Nephron (organoid): Measurements from ENCODE around the gene CYB561D1.

Experiments used
- H3K27ac Mint-ChIP-seq, 3 experiments: 2 replicates each; pipeline ENCODE4 v1.8.0; 2020; ENCODE audit warnings: mixed read lengths in 3 of 3, mild to moderate bottlenecking in 2 of 3, moderate library complexity in 1 of 3
- H3K27me3 Mint-ChIP-seq: 2 replicates; pipeline ENCODE4 v1.8.0; 2021; ENCODE audit warnings: low read depth, mild to moderate bottlenecking, moderate library complexity, mixed read lengths
- H3K36me3 Mint-ChIP-seq: 2 replicates; pipeline ENCODE4 v1.8.0; 2020; ENCODE audit warnings: low read depth, mixed read lengths
- H3K4me1 Mint-ChIP-seq: 2 replicates; pipeline ENCODE4 v1.8.0; 2020; ENCODE audit warnings: mixed read lengths
- H3K4me3 Mint-ChIP-seq, 3 experiments: 2 replicates each; pipeline ENCODE4 v1.8.0; 2020; ENCODE audit warnings: mild to moderate bottlenecking in 3 of 3, mixed read lengths in 3 of 3, moderate library complexity in 2 of 3
- H3K9me3 Mint-ChIP-seq: 2 replicates; pipeline ENCODE4 v1.8.0; 2020; ENCODE audit warnings: mixed read lengths
- TF ChIP-seq, protein P1 (sequence below), 3 experiments: fragments of 200-600 bp; sonication (generic); IDR thresholded peaks; one replicate each; pipeline ENCODE4 v1.5.0; 2021; ENCODE audit warnings: antibody characterized with exemption in 3 of 3; ENCODE audit not compliant: unreplicated experiment in 3 of 3

CYB561D1 gene

DNA sequence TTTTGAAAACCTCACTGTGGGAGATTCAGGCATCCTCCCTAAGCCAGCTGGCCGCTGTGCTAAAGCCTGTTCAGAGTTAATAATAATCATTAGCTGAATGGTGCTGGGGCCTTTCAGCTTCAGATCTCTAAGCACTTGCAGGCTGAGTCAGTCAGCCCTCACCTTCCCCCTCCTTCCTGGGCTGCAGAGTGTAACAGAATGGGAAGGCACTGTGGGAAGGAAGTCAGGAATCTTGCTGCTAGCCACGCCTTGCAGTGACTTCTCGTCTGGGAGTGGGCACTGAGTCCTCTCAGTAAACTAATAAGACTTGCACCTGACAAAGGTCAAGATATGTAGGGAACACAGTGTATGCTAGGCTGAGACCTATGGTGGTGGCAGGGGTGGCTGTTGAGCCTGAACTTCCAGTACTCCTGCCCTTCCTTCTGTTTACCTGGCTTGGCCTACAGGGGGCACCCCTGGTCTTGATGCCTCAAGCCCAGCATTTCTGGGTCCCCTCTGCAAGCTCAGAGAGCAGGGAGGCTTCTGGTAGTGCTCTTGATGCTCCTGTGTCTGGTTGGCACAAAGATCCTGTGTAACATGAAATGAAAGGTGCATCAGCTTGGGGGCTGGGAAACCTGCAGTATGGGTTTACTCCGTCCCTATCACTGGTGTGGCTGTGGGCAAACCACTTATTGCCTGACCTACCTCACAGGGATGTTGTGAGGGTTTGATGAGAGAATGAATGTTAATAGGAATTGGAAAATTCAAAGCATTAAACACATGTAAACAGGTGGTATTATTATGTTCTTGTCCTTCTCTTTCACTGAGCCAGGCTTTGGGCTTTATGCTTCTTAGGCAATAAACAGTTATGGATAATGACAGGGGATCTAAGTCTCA lies 6.0 kb downstream of the CYB561D1 start:
- peak overlapping the region; percentile 27 to 68 (median 60) for H3K4me3 Mint-ChIP-seq
- H3K27me3 Mint-ChIP-seq = no peaks in the 10 kb centered on the region
- peaks cover 13% of the 10 kb centered on the region for H3K36me3 Mint-ChIP-seq
- H3K4me1 Mint-ChIP-seq = peaks cover 74% of the 10 kb centered on the region
- TF ChIP-seq, protein P1, sequence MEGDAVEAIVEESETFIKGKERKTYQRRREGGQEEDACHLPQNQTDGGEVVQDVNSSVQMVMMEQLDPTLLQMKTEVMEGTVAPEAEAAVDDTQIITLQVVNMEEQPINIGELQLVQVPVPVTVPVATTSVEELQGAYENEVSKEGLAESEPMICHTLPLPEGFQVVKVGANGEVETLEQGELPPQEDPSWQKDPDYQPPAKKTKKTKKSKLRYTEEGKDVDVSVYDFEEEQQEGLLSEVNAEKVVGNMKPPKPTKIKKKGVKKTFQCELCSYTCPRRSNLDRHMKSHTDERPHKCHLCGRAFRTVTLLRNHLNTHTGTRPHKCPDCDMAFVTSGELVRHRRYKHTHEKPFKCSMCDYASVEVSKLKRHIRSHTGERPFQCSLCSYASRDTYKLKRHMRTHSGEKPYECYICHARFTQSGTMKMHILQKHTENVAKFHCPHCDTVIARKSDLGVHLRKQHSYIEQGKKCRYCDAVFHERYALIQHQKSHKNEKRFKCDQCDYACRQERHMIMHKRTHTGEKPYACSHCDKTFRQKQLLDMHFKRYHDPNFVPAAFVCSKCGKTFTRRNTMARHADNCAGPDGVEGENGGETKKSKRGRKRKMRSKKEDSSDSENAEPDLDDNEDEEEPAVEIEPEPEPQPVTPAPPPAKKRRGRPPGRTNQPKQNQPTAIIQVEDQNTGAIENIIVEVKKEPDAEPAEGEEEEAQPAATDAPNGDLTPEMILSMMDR (IDR thresholded peaks at IDR 0.05; ENCODE audit: unreplicated experiment in 3 of 3) = peak in 2 of 3 experiments; percentile 31 to 38
- H3K27ac Mint-ChIP-seq = peak overlapping the region; percentile 75 to 96 (median 91)
- no peaks in the 10 kb centered on the region for H3K9me3 Mint-ChIP-seq

- Mint-ChIP-seq H3K27ac (peak overlapping the region; percentile 40 to 91 (median 62)), H3K4me1 (peaks cover 67% of the 10 kb centered on the region), H3K9me3 (no peaks in the 10 kb centered on the region), H3K27me3 (no peaks in the 10 kb centered on the region), H3K4me3 (peak overlapping the region in 1 of 3 experiments; percentile 17), H3K36me3 (peaks cover 9% of the 10 kb centered on the region)
- TF ChIP-seq, protein P1 (IDR thresholded peaks at IDR 0.05; ENCODE audit: unreplicated experiment in 3 of 3) = no peak
Observed at GRCh38 chr1:109500941-109501381, 7.1 kb downstream of the CYB561D1 start.

DNA sequence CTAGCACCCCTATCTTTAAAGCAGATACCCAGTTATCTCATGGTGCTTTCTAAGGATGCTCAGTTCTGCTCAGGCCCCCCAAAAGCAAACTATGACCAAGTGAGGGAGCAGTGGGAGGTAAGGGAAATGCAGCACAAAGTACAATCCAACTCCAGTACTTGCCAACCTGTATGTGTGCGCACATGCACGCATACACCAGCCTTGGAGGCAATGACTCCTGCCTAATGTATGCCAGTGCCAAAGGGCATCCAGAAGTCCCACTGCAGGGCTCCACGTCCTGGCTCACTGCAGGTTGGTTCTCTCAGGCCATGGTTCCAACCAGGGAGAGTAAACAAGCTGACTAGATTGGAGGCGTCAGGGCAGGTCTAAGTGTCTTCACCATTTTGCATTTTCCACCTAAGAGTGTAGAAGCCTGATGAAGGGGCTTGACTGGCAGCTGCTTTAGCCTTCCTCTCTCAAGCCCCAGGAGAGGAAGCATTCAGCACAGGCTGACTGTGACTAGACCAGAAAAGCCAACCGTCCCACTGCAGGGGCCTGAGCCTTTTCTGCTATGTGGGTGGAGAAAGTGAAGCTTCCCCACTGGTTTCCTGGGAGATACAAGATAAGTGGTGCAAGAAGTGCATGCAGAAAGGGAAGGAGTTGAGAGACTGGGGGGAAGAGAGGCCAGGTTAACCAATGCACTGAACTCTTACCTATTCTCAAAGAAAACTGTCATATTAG lies 7.9 kb downstream of the CYB561D1 start:
- H3K4me3 Mint-ChIP-seq = no peak overlapping the region
- H3K27me3 Mint-ChIP-seq = no peaks in the 10 kb centered on the region
- H3K36me3 Mint-ChIP-seq = peaks cover 3% of the 10 kb centered on the region
- no peaks in the 10 kb centered on the region for H3K9me3 Mint-ChIP-seq
- no peak overlapping the region for H3K27ac Mint-ChIP-seq
- peaks cover 58% of the 10 kb centered on the region for H3K4me1 Mint-ChIP-seq
- TF ChIP-seq, protein P1 (IDR thresholded peaks at IDR 0.05; ENCODE audit: unreplicated experiment in 3 of 3) = no peak

GRCh38 chr1:109502364-109502851 lies 8.5 kb downstream of the CYB561D1 start:
- Mint-ChIP-seq H3K36me3 (peaks cover 7% of the 10 kb centered on the region), H3K27me3 (peaks cover 3% of the 10 kb centered on the region), H3K4me3 (no peak overlapping the region), H3K9me3 (no peaks in the 10 kb centered on the region), H3K27ac (no peak overlapping the region), H3K4me1 (peaks cover 55% of the 10 kb centered on the region)
- TF ChIP-seq, protein P1 (IDR thresholded peaks at IDR 0.05; ENCODE audit: unreplicated experiment in 3 of 3) = no peak

GRCh38 chr1:109503935-109504334 lies 10.0 kb downstream of the CYB561D1 start:
- H3K9me3 Mint-ChIP-seq = no peaks in the 10 kb centered on the region
- TF ChIP-seq, protein P1 (IDR thresholded peaks at IDR 0.05; ENCODE audit: unreplicated experiment in 3 of 3) = no peak
- peaks cover 12% of the 10 kb centered on the region for H3K27me3 Mint-ChIP-seq

More at GRCh38 chr1:109503935-109504334, 10.0 kb downstream of the CYB561D1 start:
- Mint-ChIP-seq H3K4me1 (peaks cover 55% of the 10 kb centered on the region), H3K27ac (no peak overlapping the region), H3K36me3 (peaks cover 14% of the 10 kb centered on the region), H3K4me3 (no peak overlapping the region)
